ENCODE measurements around the gene TCEA2. TPM values are rescaled to one million over a fixed set of nuclear protein-coding genes. Genes with fewer than 3 reads are reported as not detected.

The TCEA2 gene
- total and polyA plus RNA-seq, 2 of the 13 experiments (the other 11 are each of a cell fraction or from before 2014, with no cell fraction given) = 28.1 to 33.7 TPM

GRCh38 chr20:64038224-64038564 is 24.8 kb upstream of the TCEA2 start:
- BruUV-seq (replicated peaks) = no TSS peak
- H3K4me1 ChIP-seq (ENCODE audit: insufficient read depth, low read length) = peaks cover 65% of the 10 kb centered on the region
- peaks cover 18% of the 10 kb centered on the region for H3K79me2 ChIP-seq (ENCODE audit: insufficient read depth, low read length)
- ChIA-PET CTCF (ENCODE audit: low intra/inter-chr PET ratio, low total read pairs) (no interaction called here), POLR2A (interaction anchor here (4.6 to 10.1 kb wide), 2 partner anchors 15 to 58 kb away, joined by 32 to 252 read pairs; partner anchors contain the start of genes PRPF6, SAMD10 and SOX18)
- peak; percentile 47 for TF ChIP-seq AGO2 (optimal IDR thresholded peaks at IDR 0.05; ENCODE audit: low read depth, low read length)
- TF ChIP-seq AGO1 (IDR thresholded peaks at IDR 0.05; ENCODE audit: low read depth, low read length, poor library complexity, severe bottlenecking) = peak; percentile 1
- TF ChIP-seq PRMT3 (CRISPR knock-in tag; IDR thresholded peaks at IDR 0.05; ENCODE audit: borderline replicate concordance, low read depth) = no peak
- peak; percentile 69 for TF ChIP-seq RBFOX2 (IDR thresholded peaks at IDR 0.05; ENCODE audit: low read depth, low read length)
- TF ChIP-seq ZNF512B (CRISPR knock-in tag; IDR thresholded peaks at IDR 0.05; ENCODE audit: borderline replicate concordance) = no peak
- no peak overlapping the region for H2AFZ ChIP-seq (ENCODE audit: low read length)
- DNase-seq (ENCODE audit: low spot score) (no peak), ATAC-seq (no peak), FAIRE-seq (no peak)
- no peaks in the 10 kb centered on the region for H4K20me1 ChIP-seq (ENCODE audit: insufficient read depth, low read length)
- 98% methylated on average over 30 of the region's 30 CpGs for WGBS (ENCODE audit: low lambda C conversion rate)
- H3K9ac ChIP-seq (ENCODE audit: insufficient read depth, low read depth, low read length) = no peak overlapping the region
- in situ Hi-C loops (cut with HindIII; ENCODE audit: extremely low pct_ligation_motif_present, low pct_unique_long_range_greater_than_20kb) (no loop called here), intact Hi-C loops (cut with micrococcal nuclease; ENCODE audit: unreplicated experiment) (no loop called here)
- H3K4me2 ChIP-seq (ENCODE audit: low read depth, low read length) = no peak overlapping the region
- peaks cover 8 to 10% of the 10 kb centered on the region in 2 experiments; a peak in 3 of 5 replicates for H3K36me3 ChIP-seq (replicated peaks in 1 of 2; ENCODE audit: control insufficient read depth in 1 of 2, insufficient read depth in 2 of 2, low read length in 2 of 2)
- no peak overlapping the region for H3K27ac ChIP-seq (ENCODE audit: extremely low read length, insufficient read depth, low read length)
- no peaks in the 10 kb centered on the region for H3K9me3 ChIP-seq (ENCODE audit: low read length)
- no peaks in the 10 kb centered on the region for H3K27me3 ChIP-seq (ENCODE audit: control insufficient read depth in 1 of 2, insufficient read depth in 2 of 2, low read length in 2 of 2)
- no peak overlapping the region for H3K4me3 ChIP-seq (replicated peaks in 1 of 3; ENCODE audit: insufficient read depth in 1 of 3, low read depth in 2 of 3, low read length in 3 of 3)
